Body of pancreas (tissue), 4 donors: ENCODE data around the gene AGBL4. TPM values are rescaled to one million over a fixed set of nuclear protein-coding genes. Genes with fewer than 3 reads are reported as not detected.

Experiments used
- ATAC-seq: fragments of 150-250 bp; one replicate; pipeline ENCODE4 v1.9.1; 2016
- DNase-seq, 4 donors: peaks; one replicate each; pipeline ENCODE4 v3.0.0-alpha.2; 2019
- H3K27ac ChIP-seq, 4 donors: fragments of 200-600 bp; sonication (generic); 1 replicate in 3 of 4; 2 replicates in 1 of 4; pipeline versions ENCODE4 v1.5.1 to v1.6.1; 2016 to 2019; ENCODE audit warnings: mild to moderate bottlenecking in 1 of 4, mixed read lengths in 1 of 4, moderate library complexity in 1 of 4
- H3K27me3 ChIP-seq, 2 donors: fragments of 200-600 bp; sonication (generic); one replicate each; pipeline ENCODE4 v1.6.0; 2016; ENCODE audit warnings: mild to moderate bottlenecking in 1 of 2
- H3K36me3 ChIP-seq, 2 donors: fragments of 200-600 bp; sonication (generic); replicated peaks in 1 of 2; 2 replicates each; pipeline ENCODE4 v1.5.1; 2016; ENCODE audit warnings: low read depth in 2 of 2; ENCODE audit not compliant: insufficient read depth in 1 of 2
- H3K4me1 ChIP-seq: fragments of 200-600 bp; sonication (generic); one replicate; pipeline ENCODE4 v1.6.0; 2016
- H3K4me3 ChIP-seq, 2 donors: fragments of 200-600 bp; sonication (generic); 1 replicate in 1 of 2; 2 replicates in 1 of 2; pipeline ENCODE4 v1.5.1; 2016 to 2019
- H3K9me3 ChIP-seq, 3 donors: fragments of 200-600 bp; sonication (generic); 1 replicate in 2 of 3; 2 replicates in 1 of 3; pipeline ENCODE4 v1.5.1; 2016
- POLR2A ChIP-seq, 3 donors: fragments of 450-650 bp; IDR thresholded peaks; one replicate each; pipeline ENCODE4 v1.6.1; 2016; ENCODE audit warnings: antibody characterized with exemption in 3 of 3, mild to moderate bottlenecking in 2 of 3
- WGBS, 2 donors: methylation state at CpG; one replicate each; pipeline ENCODE4 v1.1.5; 2017; 5-methylcytosine and 5-hydroxymethylcytosine counted together
- intact Hi-C: fragments of 100-400 bp; cut with DNase I; formaldehyde crosslinking; loops from one replicate; pipeline ENCODE4 v1.15.1; 2023
- total RNA-seq, 2 donors: library from RNA; depleted of rRNA; stranded (reverse); fragments of >200 nt; gene quantifications; one replicate each; pipeline ENCODE4 v1.1.0, GENCODE V29; 2016
- TF ChIP-seq, protein P1 (sequence below), 7 experiments: fragments of 450-650 bp in 4 of 7; fragments of 200-600 bp in 3 of 7; sonication (generic) in 3 of 7; IDR thresholded peaks; one replicate each; pipeline ENCODE4 v1.5.1; 2016 to 2019; ENCODE audit warnings: antibody characterized with exemption in 7 of 7

Gene AGBL4
- total RNA-seq, 2 donors from 2014 or later: 0.33 to 0.78 TPM

- ATAC-seq (no peak), DNase-seq (no peak)
- H3K9me3 ChIP-seq: no peaks in the 10 kb centered on the region
- TF ChIP-seq POLR2A (IDR thresholded peaks at IDR 0.05): no peak
- TF ChIP-seq, protein P1, sequence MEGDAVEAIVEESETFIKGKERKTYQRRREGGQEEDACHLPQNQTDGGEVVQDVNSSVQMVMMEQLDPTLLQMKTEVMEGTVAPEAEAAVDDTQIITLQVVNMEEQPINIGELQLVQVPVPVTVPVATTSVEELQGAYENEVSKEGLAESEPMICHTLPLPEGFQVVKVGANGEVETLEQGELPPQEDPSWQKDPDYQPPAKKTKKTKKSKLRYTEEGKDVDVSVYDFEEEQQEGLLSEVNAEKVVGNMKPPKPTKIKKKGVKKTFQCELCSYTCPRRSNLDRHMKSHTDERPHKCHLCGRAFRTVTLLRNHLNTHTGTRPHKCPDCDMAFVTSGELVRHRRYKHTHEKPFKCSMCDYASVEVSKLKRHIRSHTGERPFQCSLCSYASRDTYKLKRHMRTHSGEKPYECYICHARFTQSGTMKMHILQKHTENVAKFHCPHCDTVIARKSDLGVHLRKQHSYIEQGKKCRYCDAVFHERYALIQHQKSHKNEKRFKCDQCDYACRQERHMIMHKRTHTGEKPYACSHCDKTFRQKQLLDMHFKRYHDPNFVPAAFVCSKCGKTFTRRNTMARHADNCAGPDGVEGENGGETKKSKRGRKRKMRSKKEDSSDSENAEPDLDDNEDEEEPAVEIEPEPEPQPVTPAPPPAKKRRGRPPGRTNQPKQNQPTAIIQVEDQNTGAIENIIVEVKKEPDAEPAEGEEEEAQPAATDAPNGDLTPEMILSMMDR (IDR thresholded peaks at IDR 0.05): no peak
- H3K4me1 ChIP-seq: no peaks in the 10 kb centered on the region
- no peak overlapping the region for H3K4me3 ChIP-seq
- H3K27me3 ChIP-seq: no peaks in the 10 kb centered on the region
- H3K36me3 ChIP-seq: no peaks in the 10 kb centered on the region
- WGBS, 2 donors: 57 to 68% methylated on average over 8 of the region's 8 CpGs
- intact Hi-C loops: no loop called here
- no peak overlapping the region for H3K27ac ChIP-seq
Observed at GRCh38 chr1:48875552-48876329, 1148.0 kb downstream of the AGBL4 start.

DNA sequence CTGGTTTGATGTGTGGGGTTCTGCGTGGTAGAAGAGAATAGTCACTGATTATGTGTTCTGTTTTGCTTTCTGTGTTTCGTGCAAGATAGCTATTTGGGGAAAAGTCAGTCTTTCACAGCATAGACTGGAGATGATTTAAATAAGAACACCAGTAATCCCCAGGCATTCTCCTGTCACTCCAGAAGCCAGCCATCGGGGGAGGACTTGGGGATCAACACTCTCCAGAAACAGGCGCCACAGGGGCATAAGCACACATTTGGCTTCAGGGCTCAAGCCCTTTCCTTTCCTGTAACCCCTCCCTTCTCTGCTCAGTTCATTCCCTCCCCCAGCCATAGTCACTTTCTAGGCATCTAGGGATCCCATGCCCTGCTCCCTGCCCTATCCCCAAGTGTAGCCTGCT is 1149.8 kb downstream of the AGBL4 start:
- Histone ChIP-seq H3K27me3 (no peaks in the 10 kb centered on the region), H3K4me1 (no peaks in the 10 kb centered on the region), H3K9me3 (no peaks in the 10 kb centered on the region), H3K36me3 (no peaks in the 10 kb centered on the region), H3K4me3 (no peak overlapping the region), H3K27ac (no peak overlapping the region)
- DNase-seq (no peak), ATAC-seq (no peak)
- intact Hi-C loops: no loop called here
- 78 to 82% methylated on average over 4 of the region's 4 CpGs for WGBS, 2 donors
- TF ChIP-seq, protein P1 (IDR thresholded peaks at IDR 0.05): no peak
- no peak for TF ChIP-seq POLR2A (IDR thresholded peaks at IDR 0.05)

GRCh38 chr1:48870596-48870995 is 1153.2 kb downstream of the AGBL4 start:
- no peaks in the 10 kb centered on the region for H3K27me3 ChIP-seq
- ATAC-seq (no peak), DNase-seq (peak in 1 of 4 donors; percentile 9)
- no peak overlapping the region for H3K4me3 ChIP-seq
- no peaks in the 10 kb centered on the region for H3K4me1 ChIP-seq
- intact Hi-C loops: no loop called here
- TF ChIP-seq, protein P1 (IDR thresholded peaks at IDR 0.05): peak in 5 of 7 experiments; percentile 34 to 44 (median 37)
- no peak for TF ChIP-seq POLR2A (IDR thresholded peaks at IDR 0.05)
- H3K9me3 ChIP-seq: no peaks in the 10 kb centered on the region
- no peaks in the 10 kb centered on the region for H3K36me3 ChIP-seq
- WGBS, 2 donors: 17% methylated on average over 3 of the region's 3 CpGs
- H3K27ac ChIP-seq: no peak overlapping the region

GRCh38 chr1:48869116-48869893 is 1154.4 kb downstream of the AGBL4 start:
- no peak for TF ChIP-seq POLR2A (IDR thresholded peaks at IDR 0.05)
- TF ChIP-seq, protein P1 (IDR thresholded peaks at IDR 0.05): no peak
- no peaks in the 10 kb centered on the region for H3K27me3 ChIP-seq
- H3K4me3 ChIP-seq: no peak overlapping the region
- no peaks in the 10 kb centered on the region for H3K4me1 ChIP-seq
- intact Hi-C loops: no loop called here
- WGBS, 2 donors: 81 to 82% methylated on average over 5 of the region's 5 CpGs
- DNase-seq: peak in 1 of 4 donors; percentile 7
- H3K27ac ChIP-seq: no peak overlapping the region
- ATAC-seq: no peak
- H3K36me3 ChIP-seq: no peaks in the 10 kb centered on the region
- no peaks in the 10 kb centered on the region for H3K9me3 ChIP-seq
